Stimulated activated CD4-positive, alpha-beta T cell treated with anti-CD3 and anti-CD28 coated beads, Interleukin-12 subunit alpha, Interleukin-12 subunit beta, amount 100 ng/mL, for 4 hours (primary cell): ENCODE measurements around the gene PHKA2.

Experiments
- DNase-seq: peaks from one replicate; pipeline ENCODE4 v3.0.0-alpha.2; 2020

The PHKA2 gene

DNA sequence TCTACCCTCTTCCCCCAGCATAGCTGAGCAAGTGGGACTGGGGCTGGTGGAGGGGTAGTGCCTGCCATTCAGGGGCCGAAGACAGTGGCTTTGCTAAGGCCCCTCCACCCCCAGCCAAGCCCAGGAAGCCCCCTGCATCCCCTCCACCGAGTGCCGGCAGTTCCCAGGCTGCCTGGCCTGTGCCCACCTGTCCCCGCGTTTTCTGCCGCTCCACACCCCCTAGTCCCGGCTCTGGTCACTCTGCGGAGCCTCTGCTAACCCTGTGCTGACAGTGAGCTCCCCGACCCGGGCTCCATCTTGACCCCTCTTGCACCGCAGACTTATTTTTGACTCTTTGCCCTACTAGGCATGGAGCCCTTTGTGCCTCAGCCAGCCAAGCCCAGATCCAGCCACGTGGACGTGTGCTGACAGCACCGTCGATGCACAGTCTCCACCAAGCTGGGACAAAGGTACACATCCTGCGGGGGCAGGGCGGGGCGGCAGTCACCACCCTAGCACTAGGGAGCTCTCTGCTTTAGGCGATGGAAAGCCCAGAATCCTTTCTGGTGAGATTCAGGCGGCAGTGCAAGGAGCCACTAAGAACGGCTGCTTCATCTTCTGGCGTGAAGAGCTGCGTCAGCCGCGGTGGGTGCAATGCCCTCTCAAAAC, 96.6 kb downstream of the PHKA2 start:
- no peak for DNase-seq

DNA sequence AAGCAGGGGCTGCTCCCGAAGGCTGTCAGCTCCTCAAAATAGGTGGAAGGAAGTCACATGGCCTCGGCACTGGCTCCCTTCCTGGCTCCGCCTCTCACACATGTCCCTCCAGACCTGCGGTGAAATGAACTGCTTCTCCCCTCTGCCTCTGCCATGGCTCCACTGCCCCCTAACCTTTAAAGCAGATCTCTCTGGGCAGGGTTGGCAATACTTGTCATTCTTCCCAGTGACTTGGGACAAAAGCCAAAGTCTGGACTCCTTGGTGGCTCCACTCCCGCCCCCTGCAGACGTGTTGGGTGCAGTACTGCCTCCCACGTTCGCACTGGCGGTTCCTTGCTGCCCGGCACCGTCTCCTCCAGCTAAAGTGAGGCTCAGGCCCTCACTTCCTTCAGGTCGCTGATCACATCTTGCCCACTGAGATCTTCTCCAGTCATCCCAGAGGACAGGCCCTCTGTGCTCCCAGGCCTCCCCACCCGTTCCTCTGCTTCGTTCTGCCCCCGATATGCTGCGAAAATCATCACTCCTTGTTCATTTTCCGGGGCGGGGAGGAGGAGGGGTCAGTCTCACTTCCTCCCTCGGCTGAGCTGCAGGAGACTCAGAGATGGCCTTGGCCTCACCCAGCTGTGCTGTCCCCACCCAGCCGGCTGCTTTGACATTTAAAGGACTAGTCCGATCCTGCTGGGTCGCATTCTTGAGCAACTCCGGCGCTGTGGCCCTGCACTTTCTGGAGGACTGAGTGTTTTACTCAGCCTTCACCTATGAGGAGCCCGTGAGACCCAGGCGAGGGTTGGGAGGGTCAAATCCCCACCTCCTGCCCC, 97.4 kb downstream of the PHKA2 start:
- DNase-seq, result peak; percentile 23

DNA sequence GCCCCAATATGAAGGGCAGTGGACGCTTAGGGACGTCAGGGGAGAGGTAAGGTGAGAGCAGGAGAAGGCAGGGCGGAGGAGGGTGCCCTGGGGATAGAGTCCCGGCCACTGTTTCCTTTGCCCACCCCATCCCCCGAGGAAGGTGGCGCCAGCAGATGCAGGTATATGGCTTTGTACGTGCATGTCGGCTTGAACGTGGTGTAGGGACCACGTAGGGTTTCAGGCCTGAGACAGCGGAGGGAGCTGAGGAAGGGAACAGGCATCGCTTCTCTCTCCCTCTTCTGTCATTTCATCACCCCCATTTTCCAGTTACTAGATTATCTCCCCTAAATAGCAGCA, 97.9 kb downstream of the PHKA2 start:
- DNase-seq, result peak; percentile 2

- DNase-seq, result peak; percentile 6
These were observed 98.4 kb downstream of the PHKA2 start for GRCh38 chrX:18885328-18886004.

GRCh38 chrX:18884916-18885315, 99.0 kb downstream of the PHKA2 start:
- DNase-seq, result no peak

- DNase-seq, result no peak
These were observed 99.8 kb downstream of the PHKA2 start for GRCh38 chrX:18883961-18884765.

DNA sequence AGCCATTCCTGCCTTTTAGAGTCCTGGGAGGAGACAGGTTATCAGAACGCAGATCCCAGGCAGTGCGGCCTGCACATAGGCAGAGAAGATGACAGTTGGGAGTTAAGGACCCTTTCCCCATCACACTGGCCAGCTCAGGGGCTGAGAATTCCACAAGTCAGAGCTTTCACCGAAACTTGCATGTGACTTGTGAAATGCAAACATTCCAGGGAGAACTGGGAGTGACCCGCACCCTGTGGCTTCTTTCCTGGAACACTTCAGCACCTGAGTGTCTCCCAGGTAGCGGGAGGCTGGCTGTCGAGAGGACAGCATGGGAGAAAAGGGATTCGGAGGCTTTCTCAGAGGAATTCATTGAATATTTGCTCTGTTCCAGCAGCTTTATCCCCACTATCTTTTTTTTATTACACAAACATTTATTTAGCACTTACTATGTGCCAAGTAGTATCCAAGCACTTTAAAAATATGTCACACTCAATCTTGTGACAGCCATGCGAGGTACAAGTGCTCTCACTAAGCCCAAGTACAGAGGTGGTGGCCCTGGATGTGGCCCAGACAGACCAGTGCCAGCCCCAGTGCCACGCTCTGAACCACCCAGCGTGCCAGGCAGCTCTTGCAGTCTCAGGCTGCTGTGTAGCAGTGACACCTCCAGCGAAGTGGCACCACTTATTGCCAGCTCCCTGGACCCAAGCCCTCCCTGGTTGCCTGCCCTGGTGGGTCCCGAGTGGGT, 100.5 kb downstream of the PHKA2 start:
- DNase-seq, result no peak

- DNase-seq, result no peak
These were observed 104.8 kb downstream of the PHKA2 start for GRCh38 chrX:18879144-18879543.

DNA sequence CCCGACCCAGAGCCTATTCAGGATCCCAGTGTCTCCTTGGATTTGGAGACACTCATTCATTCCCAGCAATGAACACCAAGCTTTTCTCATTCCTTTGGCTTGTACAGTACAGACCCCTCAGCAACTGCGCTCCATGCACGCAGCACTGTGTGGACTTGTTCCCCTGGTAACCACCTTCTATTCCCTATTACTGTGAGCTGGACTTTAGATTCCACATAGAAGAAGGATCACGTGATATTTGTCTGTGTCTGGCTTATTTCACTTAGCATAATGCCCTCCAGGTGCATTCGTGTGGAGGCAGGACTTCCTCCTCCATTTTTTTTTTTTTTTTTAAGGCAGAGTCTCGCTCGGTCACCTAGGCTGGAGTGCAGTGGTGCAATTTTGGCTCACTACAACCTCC, 106.4 kb downstream of the PHKA2 start:
- DNase-seq, result no peak

- no peak for DNase-seq
These were observed 108.5 kb downstream of the PHKA2 start for GRCh38 chrX:18875256-18875878.

GRCh38 chrX:18874560-18875255, 109.2 kb downstream of the PHKA2 start:
- DNase-seq, result no peak

DNA sequence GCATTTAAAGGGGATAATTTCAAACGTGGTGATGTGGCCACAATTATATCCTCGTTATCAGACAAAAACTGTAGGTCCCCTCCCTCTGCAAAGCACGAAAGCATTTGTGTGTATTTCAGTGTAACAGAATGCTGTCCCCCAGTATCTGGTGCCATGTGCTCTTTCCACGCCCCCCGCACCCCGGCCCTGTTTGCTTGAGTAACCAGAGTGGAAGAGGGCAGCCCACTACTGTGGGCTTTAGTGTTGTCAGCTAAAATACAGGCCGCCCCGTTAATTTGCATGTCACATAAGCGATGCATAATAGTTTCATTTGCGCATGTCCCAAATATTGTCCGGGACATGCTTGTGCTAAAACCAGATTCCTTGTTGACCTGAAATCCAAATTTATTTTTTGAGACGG, 110.1 kb downstream of the PHKA2 start:
- DNase-seq, result no peak

DNA sequence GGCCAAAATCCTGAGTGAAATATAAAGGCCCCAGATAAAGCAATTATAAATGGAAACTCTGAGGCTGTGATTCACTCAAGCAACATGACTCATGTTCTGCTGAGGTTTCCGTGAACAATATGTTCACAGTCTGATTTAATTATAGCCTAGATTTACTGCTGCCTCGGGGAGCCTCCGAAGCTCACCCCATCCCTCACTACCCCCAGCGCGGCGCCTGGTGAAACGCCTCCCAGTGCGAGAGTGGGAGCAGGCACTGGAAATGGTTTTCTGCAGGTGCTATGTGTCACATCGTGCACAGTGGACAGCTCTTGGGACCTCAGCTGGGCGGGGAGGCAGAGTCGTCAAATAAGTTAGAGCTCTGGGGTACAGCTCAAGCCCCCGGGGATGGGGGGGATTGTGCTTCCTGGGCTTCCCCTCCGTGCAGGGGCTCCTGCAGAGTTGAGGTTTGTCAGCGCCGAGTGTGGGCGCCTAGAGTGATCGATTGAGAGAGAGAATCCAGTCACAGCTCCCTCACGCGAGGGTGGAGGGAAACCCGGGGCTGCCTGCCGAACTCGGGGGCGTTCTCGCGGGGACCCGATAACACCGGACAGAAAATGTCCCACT, 110.6 kb downstream of the PHKA2 start:
- no peak for DNase-seq

DNA sequence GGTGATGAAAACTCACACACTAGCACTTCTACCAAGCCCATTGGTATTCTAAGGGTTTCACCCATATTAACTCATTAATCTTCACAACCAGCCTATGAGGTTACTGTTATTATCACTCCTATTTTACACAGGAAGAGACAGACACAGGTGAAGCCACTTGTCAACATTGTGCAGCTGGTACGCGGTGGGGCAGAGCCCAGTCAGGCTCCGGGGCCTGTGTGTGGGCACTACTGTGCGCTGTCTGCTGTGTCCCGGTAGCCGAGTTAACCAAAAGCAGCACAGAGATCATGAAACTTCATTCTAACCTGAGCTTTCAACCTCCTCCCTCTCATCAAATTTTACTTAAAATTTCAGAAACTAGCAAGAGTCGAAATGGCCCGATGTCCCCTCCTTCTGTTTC, 111.3 kb downstream of the PHKA2 start:
- DNase-seq, result no peak

GRCh38 chrX:18871970-18872369, 111.9 kb downstream of the PHKA2 start:
- DNase-seq, result no peak

GRCh38 chrX:18871161-18871890, 112.6 kb downstream of the PHKA2 start:
- no peak for DNase-seq

DNA sequence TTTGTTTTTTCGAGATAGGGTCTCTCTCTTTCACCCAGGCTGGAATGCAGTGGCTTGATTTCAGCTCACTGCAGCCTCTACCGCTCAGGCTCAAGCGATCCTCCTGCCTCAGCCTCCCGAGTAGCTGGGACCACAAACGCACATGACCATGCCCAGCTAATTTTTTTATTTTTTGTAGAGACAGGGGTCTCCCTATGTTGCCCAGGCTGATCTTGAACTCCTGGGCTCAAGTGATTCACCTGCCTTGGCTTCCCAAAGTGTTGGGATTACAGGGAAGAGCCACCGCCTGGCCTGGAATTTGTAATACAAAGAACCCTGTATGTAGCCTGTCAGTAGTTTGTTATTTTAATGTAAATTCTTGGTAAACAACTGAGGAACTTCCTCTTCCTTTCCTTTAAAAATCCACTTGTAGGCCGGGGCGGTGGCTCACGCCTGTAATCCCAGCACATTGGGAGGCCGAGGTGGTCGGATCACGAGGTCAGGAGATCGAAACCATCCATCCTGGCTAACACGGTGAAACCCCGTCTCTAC, 119.5 kb downstream of the PHKA2 start:
- no peak for DNase-seq

DNA sequence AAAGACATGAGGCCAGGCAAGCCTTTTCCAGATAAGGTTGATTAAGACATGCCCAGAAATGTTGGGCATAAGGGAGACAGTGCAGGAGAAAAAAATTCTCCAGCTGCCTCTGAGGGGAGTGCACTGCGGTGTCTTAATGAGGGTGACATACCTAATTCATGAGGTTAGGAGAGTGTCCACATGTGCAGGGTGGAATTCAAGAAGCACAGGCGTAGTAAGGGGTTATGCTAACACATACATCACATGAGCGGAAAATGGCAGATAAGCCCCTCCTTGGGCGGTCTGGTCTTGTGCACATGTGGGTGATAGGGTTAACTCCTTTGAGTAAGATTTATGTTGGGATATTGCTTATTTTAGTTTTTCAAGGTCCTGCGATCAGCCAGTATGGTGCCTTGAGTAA, 122.4 kb downstream of the PHKA2 start:
- no peak for DNase-seq

DNA sequence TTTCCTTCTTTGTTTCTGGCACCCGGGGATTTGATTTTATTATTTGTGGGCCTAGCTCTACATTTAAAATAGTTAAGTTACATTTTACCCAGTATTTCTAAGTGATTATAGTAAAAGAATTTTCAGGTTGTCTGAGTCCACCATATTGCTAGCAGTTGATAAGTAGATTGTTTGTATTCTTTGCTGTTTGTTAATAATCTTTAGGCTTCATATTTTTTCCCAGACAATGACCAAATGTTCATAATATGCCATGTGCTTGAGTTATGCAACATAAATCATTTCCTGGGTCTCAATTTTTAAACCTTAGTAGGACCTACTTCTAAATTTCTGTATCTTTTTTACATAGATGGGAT, 127.3 kb downstream of the PHKA2 start:
- DNase-seq, result no peak
